Gastrocnemius medialis (tissue), 4 donors: ENCODE results near the gene WFDC8. TPM values are rescaled to one million over a fixed set of nuclear protein-coding genes. Genes with fewer than 3 reads are reported as not detected.

Source experiments
- ATAC-seq, 2 donors: fragments of 150-250 bp; one replicate each; pipeline ENCODE4 v1.9.1; 2016
- DNase-seq, 2 donors: peaks; one replicate each; pipeline ENCODE4 v3.0.0-alpha.2; 2019
- H3K27ac ChIP-seq, 4 donors: fragments of 200-600 bp; sonication (generic); 1 replicate in 1 of 4; 2 replicates in 3 of 4; pipeline ENCODE4 v1.5.1; 2016 to 2018; ENCODE audit warnings: mild to moderate bottlenecking in 2 of 4, moderate library complexity in 1 of 4
- H3K27me3 ChIP-seq, 3 donors: fragments of 200-600 bp; sonication (generic) in 2 of 3; 1 replicate in 1 of 3; 2 replicates in 2 of 3; pipeline versions ENCODE4 v1.5.1 to v1.6.0; 2016 to 2019; ENCODE audit warnings: mild to moderate bottlenecking in 1 of 3, moderate library complexity in 1 of 3
- H3K36me3 ChIP-seq, 2 donors: fragments of 200-600 bp; sonication (generic) in 1 of 2; one replicate each; pipeline ENCODE4 v1.5.1; 2017 to 2018
- H3K4me1 ChIP-seq, 2 donors: fragments of 200-600 bp; sonication (generic) in 1 of 2; one replicate each; pipeline ENCODE4 v1.5.1; 2016 to 2017; ENCODE audit warnings: mild to moderate bottlenecking in 2 of 2
- H3K4me3 ChIP-seq, 4 donors: fragments of 200-600 bp; sonication (generic) in 3 of 4; 1 replicate in 1 of 4; 2 replicates in 3 of 4; pipeline ENCODE4 v1.5.1; 2016 to 2019; ENCODE audit warnings: mild to moderate bottlenecking in 2 of 4
- H3K9me3 ChIP-seq, 3 donors: fragments of 200-600 bp; sonication (generic) in 2 of 3; 1 replicate in 1 of 3; 2 replicates in 2 of 3; pipeline ENCODE4 v1.5.1; 2016 to 2019
- CTCF ChIP-seq, 5 experiments: fragments of 450-650 bp in 3 of 5; fragments of 200-600 bp in 2 of 5; sonication (generic) in 2 of 5; IDR thresholded peaks in 4 of 5; conservative IDR thresholded peaks in 1 of 5; 1 replicate in 4 of 5; 2 replicates in 1 of 5; pipeline ENCODE4 v1.5.1; 2016 to 2019; ENCODE audit warnings: antibody characterized with exemption in 5 of 5, mild to moderate bottlenecking in 3 of 5, moderate library complexity in 3 of 5
- POLR2A ChIP-seq, 2 donors: fragments of 450-650 bp; IDR thresholded peaks; one replicate each; pipeline ENCODE4 v1.6.1; 2017; ENCODE audit warnings: antibody characterized with exemption in 2 of 2, mild to moderate bottlenecking in 2 of 2, moderate library complexity in 2 of 2
- in situ Hi-C, 4 donors: fragments of 200-750 bp; cut with MboI; loops; one replicate each; pipeline versions ENCODE4 v1.15.0 to v1.8.0; 2017; ENCODE audit warnings: low sequenced_read_pairs in 4 of 4
- intact Hi-C: fragments of 100-400 bp; cut with DNase I; formaldehyde crosslinking; loops from one replicate; pipeline ENCODE4 v1.15.1; 2023; ENCODE audit warnings: low total_unique reads
- total RNA-seq, 4 donors: library from RNA; depleted of rRNA; stranded (reverse); fragments of >200 nt; gene quantifications; one replicate each; pipeline versions ENCODE4 v1.1.0 to v1.2.3, GENCODE V29; 2016

WFDC8 gene
- total RNA-seq: not detected

GRCh38 chr20:45579184-45579583 lies at the start of gene WFDC8:
Gene WFDC8, minus strand, starts transcription at chr20:45579284. Its CDS starts 37 bp downstream, at chr20:45579247.
- intact Hi-C loops: no loop called here
- Histone ChIP-seq H3K9me3 (no peaks in the 10 kb centered on the region), H3K4me1 (no peaks in the 10 kb centered on the region), H3K27me3 (no peaks in the 10 kb centered on the region), H3K4me3 (no peak within 1 kb of the TSS), H3K36me3 (no peaks in the 10 kb centered on the region), H3K27ac (no peak within 1 kb of the TSS)
- no peak for DNase-seq
- TF ChIP-seq CTCF (IDR thresholded peaks at IDR 0.05 in 4 of 5, conservative IDR thresholded peaks at IDR 0.05 in 1 of 5) (no peak), POLR2A (IDR thresholded peaks at IDR 0.05) (no peak)
- in situ Hi-C loops: no loop called here
- ATAC-seq: no peak

GRCh38 chr20:45626540-45626939 lies 47.5 kb upstream of the WFDC8 start:
- no peaks in the 10 kb centered on the region for H3K9me3 ChIP-seq
- intact Hi-C loops (no loop called here), in situ Hi-C loops (no loop called here)
- H3K27ac ChIP-seq: no peak overlapping the region
- H3K36me3 ChIP-seq: no peaks in the 10 kb centered on the region
- DNase-seq: no peak
- no peak overlapping the region for H3K4me3 ChIP-seq
- no peaks in the 10 kb centered on the region for H3K27me3 ChIP-seq
- no peak for ATAC-seq
- TF ChIP-seq CTCF (IDR thresholded peaks at IDR 0.05 in 4 of 5, conservative IDR thresholded peaks at IDR 0.05 in 1 of 5) (no peak), POLR2A (IDR thresholded peaks at IDR 0.05) (no peak)
- no peaks in the 10 kb centered on the region for H3K4me1 ChIP-seq

- intact Hi-C loops: no loop called here
- in situ Hi-C loops: loop anchor here in 2 of 4 donors (25.0 kb wide), 1 partner anchor 91 kb away; the partner anchor contains the start of genes SPINT4 (in 2 of the 2), WFDC10B (in 2 of the 2) and WFDC13 (in 2 of the 2)
- Histone ChIP-seq H3K4me1 (no peaks in the 10 kb centered on the region), H3K4me3 (no peak overlapping the region), H3K9me3 (no peaks in the 10 kb centered on the region), H3K27ac (no peak overlapping the region), H3K36me3 (no peaks in the 10 kb centered on the region), H3K27me3 (no peaks in the 10 kb centered on the region)
- ATAC-seq: no peak
- TF ChIP-seq CTCF (IDR thresholded peaks at IDR 0.05 in 4 of 5, conservative IDR thresholded peaks at IDR 0.05 in 1 of 5) (no peak), POLR2A (IDR thresholded peaks at IDR 0.05) (no peak)
- DNase-seq: no peak
Measured at GRCh38 chr20:45621593-45621992, 42.5 kb upstream of the WFDC8 start.

GRCh38 chr20:45617591-45617990 lies 38.5 kb upstream of the WFDC8 start:
- H3K27ac ChIP-seq: no peak overlapping the region
- no peak for ATAC-seq
- H3K27me3 ChIP-seq: no peaks in the 10 kb centered on the region
- no peak for DNase-seq
- TF ChIP-seq CTCF (IDR thresholded peaks at IDR 0.05 in 4 of 5, conservative IDR thresholded peaks at IDR 0.05 in 1 of 5) (no peak), POLR2A (IDR thresholded peaks at IDR 0.05) (no peak)
- no peaks in the 10 kb centered on the region for H3K36me3 ChIP-seq
- no peaks in the 10 kb centered on the region for H3K4me1 ChIP-seq
- intact Hi-C loops (no loop called here), in situ Hi-C loops (loop anchor here in 2 of 4 donors (25.0 kb wide), 1 partner anchor 95 kb away; the partner anchor contains the start of genes SPINT4 (in 2 of the 2), WFDC10B (in 2 of the 2) and WFDC13 (in 2 of the 2))
- H3K9me3 ChIP-seq: no peaks in the 10 kb centered on the region
- H3K4me3 ChIP-seq: no peak overlapping the region

GRCh38 chr20:45612314-45612713 lies 33.2 kb upstream of the WFDC8 start:
- H3K4me3 ChIP-seq: no peak overlapping the region
- ATAC-seq (no peak), DNase-seq (no peak)
- no peaks in the 10 kb centered on the region for H3K4me1 ChIP-seq
- H3K36me3 ChIP-seq: no peaks in the 10 kb centered on the region
- intact Hi-C loops: no loop called here
- H3K9me3 ChIP-seq: no peaks in the 10 kb centered on the region
- no peaks in the 10 kb centered on the region for H3K27me3 ChIP-seq
- TF ChIP-seq POLR2A (IDR thresholded peaks at IDR 0.05): no peak
- no peak for TF ChIP-seq CTCF (IDR thresholded peaks at IDR 0.05 in 4 of 5, conservative IDR thresholded peaks at IDR 0.05 in 1 of 5)
- H3K27ac ChIP-seq: no peak overlapping the region
- in situ Hi-C loops: loop anchor here in 2 of 4 donors (25.0 kb wide), 1 partner anchor 100 kb away; the partner anchor contains the start of genes SPINT4 (in 2 of the 2), WFDC10B (in 2 of the 2) and WFDC13 (in 2 of the 2)
